Neural cell (in vitro differentiated cells): ENCODE data around the gene IRF1. TPM values are rescaled to one million over a fixed set of nuclear protein-coding genes. Genes with fewer than 3 reads are reported as not detected.

Source experiments
- H2AFZ ChIP-seq: fragments of 200-600, 300-800 bp; sonication (generic), shearing (Covaris generic); 2 replicates; pipeline ENCODE4 v1.6.0; 2014; ENCODE audit warnings: low read depth, mild to moderate bottlenecking, antibody characterized with exemption, low read length, moderate library complexity
- H3F3A ChIP-seq: fragments of 200-600 bp; shearing (Covaris generic); 2 replicates; pipeline ENCODE4 v1.6.1; 2016; ENCODE audit warnings: mild to moderate bottlenecking, moderate library complexity, mixed read lengths, antibody characterized with exemption, low read length; ENCODE audit not compliant: insufficient read depth, poor library complexity, severe bottlenecking
- H3K27ac ChIP-seq: fragments of 200-600, 300-800 bp; sonication (generic), shearing (Covaris generic); 2 replicates; pipeline ENCODE4 v1.5.1; 2014; ENCODE audit warnings: mild to moderate bottlenecking, low read length, moderate library complexity
- H3K27me3 ChIP-seq: fragments of 300-800, 200-600 bp; sonication (generic), shearing (Covaris generic); 2 replicates; pipeline ENCODE4 v1.6.0; 2014; ENCODE audit warnings: mild to moderate bottlenecking, low read depth, low read length, moderate library complexity; ENCODE audit not compliant: insufficient read depth
- H3K36me3 ChIP-seq: fragments of 300-800, 200-600 bp; sonication (generic), shearing (Covaris generic); 2 replicates; pipeline ENCODE4 v1.5.1; 2014; ENCODE audit warnings: mild to moderate bottlenecking, antibody characterized with exemption, low read length, moderate library complexity; ENCODE audit not compliant: insufficient read depth
- H3K4me2 ChIP-seq: fragments of 300-800, 200-600 bp; sonication (generic), shearing (Covaris generic); 2 replicates; pipeline ENCODE4 v1.6.0; 2014; ENCODE audit warnings: mild to moderate bottlenecking, low read length
- H3K4me3 ChIP-seq: fragments of 300-800, 200-600 bp; sonication (generic), shearing (Covaris generic); 2 replicates; pipeline ENCODE4 v1.5.1; 2014; ENCODE audit warnings: mild to moderate bottlenecking, low read length, moderate library complexity
- H3K79me2 ChIP-seq: fragments of 200-600 bp; shearing (Covaris generic); replicated peaks from 2 replicates; pipeline ENCODE4 v1.6.0; 2014; ENCODE audit warnings: mild to moderate bottlenecking, low read length, moderate library complexity; ENCODE audit not compliant: insufficient read depth
- H3K9ac ChIP-seq: fragments of 300-800, 200-600 bp; sonication (generic), shearing (Covaris generic); 2 replicates; pipeline ENCODE4 v1.6.1; 2016; ENCODE audit warnings: mild to moderate bottlenecking, low read length, mixed read lengths
- H3K9me2 ChIP-seq: fragments of 200-600 bp; shearing (Covaris generic); 2 replicates; pipeline ENCODE4 v1.6.1; 2016; ENCODE audit warnings: mild to moderate bottlenecking, low read length, mixed read lengths; ENCODE audit not compliant: insufficient read depth
- H3K9me3 ChIP-seq: fragments of 200-600, 300-800 bp; sonication (generic), shearing (Covaris generic); 2 replicates; pipeline ENCODE4 v1.6.1; 2016; ENCODE audit warnings: mild to moderate bottlenecking, mixed run types, low read length, moderate library complexity, mixed read lengths
- H4K20me1 ChIP-seq: fragments of 200-600 bp; shearing (Covaris generic); 2 replicates; pipeline ENCODE4 v1.6.1; 2016; ENCODE audit warnings: mild to moderate bottlenecking, mixed run types; ENCODE audit not compliant: insufficient read depth
- EP300 ChIP-seq: fragments of 450-650 bp; conservative IDR thresholded peaks from 2 replicates; pipeline ENCODE4 v1.6.1; 2014; ENCODE audit warnings: antibody characterized with exemption, mild to moderate bottlenecking, moderate library complexity; ENCODE audit not compliant: poor library complexity, severe bottlenecking
- EZH2 ChIP-seq: fragments of 200-600, 300-800 bp; shearing (Covaris generic), sonication (generic); IDR thresholded peaks from 2 replicates; pipeline ENCODE4 v1.6.1; 2014; ENCODE audit warnings: antibody characterized with exemption, low read length, borderline replicate concordance, mild to moderate bottlenecking; ENCODE audit not compliant: insufficient read depth, poor library complexity, severe bottlenecking
- MXI1 ChIP-seq: fragments of 450-650 bp; conservative IDR thresholded peaks from 2 replicates; pipeline ENCODE4 v1.6.1; 2014; ENCODE audit warnings: antibody characterized with exemption, mild to moderate bottlenecking; ENCODE audit not compliant: poor library complexity, severe bottlenecking
- POLR2AphosphoS5 ChIP-seq: IDR thresholded peaks from 2 replicates; pipeline ENCODE4 v1.6.1; 2012
- RAD21 ChIP-seq: fragments of 450-650 bp; conservative IDR thresholded peaks from 2 replicates; pipeline ENCODE4 v1.6.1; 2014; ENCODE audit warnings: antibody characterized with exemption, mild to moderate bottlenecking, moderate library complexity
- SMC3 ChIP-seq: fragments of 450-650 bp; conservative IDR thresholded peaks from 2 replicates; pipeline ENCODE4 v1.6.1; 2014; ENCODE audit warnings: antibody characterized with exemption, mild to moderate bottlenecking, moderate library complexity; ENCODE audit not compliant: poor library complexity
- TAF1 ChIP-seq: IDR thresholded peaks from 2 replicates; pipeline ENCODE4 v1.6.1; 2012; ENCODE audit warnings: low read depth
- polyA plus RNA-seq: library from polyadenylated mRNA; depleted of rRNA; stranded (reverse); fragments of >200 nt; gene quantifications from 2 replicates; pipeline ENCODE4 v1.2.3, GENCODE V29; 2014
- TF ChIP-seq, protein P1 (sequence below): fragments of 450-650 bp; IDR thresholded peaks from 2 replicates; pipeline ENCODE4 v1.5.1; 2014; ENCODE audit warnings: antibody characterized with exemption, mild to moderate bottlenecking, moderate library complexity; ENCODE audit not compliant: poor library complexity, severe bottlenecking
- TF ChIP-seq, protein P2 (sequence below): IDR thresholded peaks from 2 replicates; pipeline ENCODE4 v1.6.1; 2012; ENCODE audit warnings: borderline replicate concordance

The IRF1 gene
- polyA plus RNA-seq, 1 donor from 2014 or later = 0.67 TPM

- no peaks in the 10 kb centered on the region for H3F3A ChIP-seq
- TF ChIP-seq SMC3 (no peak), RAD21 (no peak), TAF1 (no peak), EZH2 (no peak), EP300 (no peak), POLR2AphosphoS5 (no peak), MXI1 (no peak)
- TF ChIP-seq, protein P1, sequence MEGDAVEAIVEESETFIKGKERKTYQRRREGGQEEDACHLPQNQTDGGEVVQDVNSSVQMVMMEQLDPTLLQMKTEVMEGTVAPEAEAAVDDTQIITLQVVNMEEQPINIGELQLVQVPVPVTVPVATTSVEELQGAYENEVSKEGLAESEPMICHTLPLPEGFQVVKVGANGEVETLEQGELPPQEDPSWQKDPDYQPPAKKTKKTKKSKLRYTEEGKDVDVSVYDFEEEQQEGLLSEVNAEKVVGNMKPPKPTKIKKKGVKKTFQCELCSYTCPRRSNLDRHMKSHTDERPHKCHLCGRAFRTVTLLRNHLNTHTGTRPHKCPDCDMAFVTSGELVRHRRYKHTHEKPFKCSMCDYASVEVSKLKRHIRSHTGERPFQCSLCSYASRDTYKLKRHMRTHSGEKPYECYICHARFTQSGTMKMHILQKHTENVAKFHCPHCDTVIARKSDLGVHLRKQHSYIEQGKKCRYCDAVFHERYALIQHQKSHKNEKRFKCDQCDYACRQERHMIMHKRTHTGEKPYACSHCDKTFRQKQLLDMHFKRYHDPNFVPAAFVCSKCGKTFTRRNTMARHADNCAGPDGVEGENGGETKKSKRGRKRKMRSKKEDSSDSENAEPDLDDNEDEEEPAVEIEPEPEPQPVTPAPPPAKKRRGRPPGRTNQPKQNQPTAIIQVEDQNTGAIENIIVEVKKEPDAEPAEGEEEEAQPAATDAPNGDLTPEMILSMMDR = no peak
- TF ChIP-seq, protein P2, sequence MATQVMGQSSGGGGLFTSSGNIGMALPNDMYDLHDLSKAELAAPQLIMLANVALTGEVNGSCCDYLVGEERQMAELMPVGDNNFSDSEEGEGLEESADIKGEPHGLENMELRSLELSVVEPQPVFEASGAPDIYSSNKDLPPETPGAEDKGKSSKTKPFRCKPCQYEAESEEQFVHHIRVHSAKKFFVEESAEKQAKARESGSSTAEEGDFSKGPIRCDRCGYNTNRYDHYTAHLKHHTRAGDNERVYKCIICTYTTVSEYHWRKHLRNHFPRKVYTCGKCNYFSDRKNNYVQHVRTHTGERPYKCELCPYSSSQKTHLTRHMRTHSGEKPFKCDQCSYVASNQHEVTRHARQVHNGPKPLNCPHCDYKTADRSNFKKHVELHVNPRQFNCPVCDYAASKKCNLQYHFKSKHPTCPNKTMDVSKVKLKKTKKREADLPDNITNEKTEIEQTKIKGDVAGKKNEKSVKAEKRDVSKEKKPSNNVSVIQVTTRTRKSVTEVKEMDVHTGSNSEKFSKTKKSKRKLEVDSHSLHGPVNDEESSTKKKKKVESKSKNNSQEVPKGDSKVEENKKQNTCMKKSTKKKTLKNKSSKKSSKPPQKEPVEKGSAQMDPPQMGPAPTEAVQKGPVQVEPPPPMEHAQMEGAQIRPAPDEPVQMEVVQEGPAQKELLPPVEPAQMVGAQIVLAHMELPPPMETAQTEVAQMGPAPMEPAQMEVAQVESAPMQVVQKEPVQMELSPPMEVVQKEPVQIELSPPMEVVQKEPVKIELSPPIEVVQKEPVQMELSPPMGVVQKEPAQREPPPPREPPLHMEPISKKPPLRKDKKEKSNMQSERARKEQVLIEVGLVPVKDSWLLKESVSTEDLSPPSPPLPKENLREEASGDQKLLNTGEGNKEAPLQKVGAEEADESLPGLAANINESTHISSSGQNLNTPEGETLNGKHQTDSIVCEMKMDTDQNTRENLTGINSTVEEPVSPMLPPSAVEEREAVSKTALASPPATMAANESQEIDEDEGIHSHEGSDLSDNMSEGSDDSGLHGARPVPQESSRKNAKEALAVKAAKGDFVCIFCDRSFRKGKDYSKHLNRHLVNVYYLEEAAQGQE = no peak
- H3K36me3 ChIP-seq = no peaks in the 10 kb centered on the region
- H3K27me3 ChIP-seq = no peaks in the 10 kb centered on the region
- no peaks in the 10 kb centered on the region for H4K20me1 ChIP-seq
- no peak overlapping the region for H3K4me2 ChIP-seq
- no peak overlapping the region for H3K27ac ChIP-seq
- no peak overlapping the region for H3K4me3 ChIP-seq
- no peaks in the 10 kb centered on the region for H3K79me2 ChIP-seq
- no peaks in the 10 kb centered on the region for H3K9me3 ChIP-seq
- H3K9me2 ChIP-seq = no peaks in the 10 kb centered on the region
- no peak overlapping the region for H3K9ac ChIP-seq
- no peak overlapping the region for H2AFZ ChIP-seq
Measured at GRCh38 chr5:132449060-132449459, 41.5 kb downstream of the IRF1 start.

GRCh38 chr5:132447196-132447595 is 43.4 kb downstream of the IRF1 start:
- Histone ChIP-seq H3K9ac (no peak overlapping the region), H3K4me2 (no peak overlapping the region), H3K36me3 (no peaks in the 10 kb centered on the region), H2AFZ (no peak overlapping the region), H3K79me2 (no peaks in the 10 kb centered on the region), H3K27me3 (no peaks in the 10 kb centered on the region), H3K27ac (no peak overlapping the region), H3K9me2 (no peaks in the 10 kb centered on the region), H3K4me3 (no peak overlapping the region), H4K20me1 (no peaks in the 10 kb centered on the region), H3F3A (no peaks in the 10 kb centered on the region), H3K9me3 (no peaks in the 10 kb centered on the region)
- no peak for TF ChIP-seq EP300
- TF ChIP-seq, protein P2 = no peak
- TF ChIP-seq RAD21 = no peak
- no peak for TF ChIP-seq SMC3
- TF ChIP-seq, protein P1 = no peak
- TF ChIP-seq TAF1 = no peak
- no peak for TF ChIP-seq EZH2
- no peak for TF ChIP-seq POLR2AphosphoS5
- TF ChIP-seq MXI1 = no peak
